Activated naive CD8-positive, alpha-beta T cell treated with anti-CD3 and anti-CD28 coated beads, Interleukin-2, amount 50 U/mL, for 16 hours (primary cell): ENCODE results near the gene TMEM80.

ENCODE experiments used
- DNase-seq: peaks from one replicate; pipeline ENCODE4 v3.0.0-alpha.2; 2020; ENCODE audit warnings: low read depth, low spot score

Gene TMEM80

GRCh38 chr11:742571-743201 is 47.1 kb downstream of the TMEM80 start:
- no peak for DNase-seq

- no peak for DNase-seq
These were observed 49.8 kb downstream of the TMEM80 start for GRCh38 chr11:745428-745827.

DNA sequence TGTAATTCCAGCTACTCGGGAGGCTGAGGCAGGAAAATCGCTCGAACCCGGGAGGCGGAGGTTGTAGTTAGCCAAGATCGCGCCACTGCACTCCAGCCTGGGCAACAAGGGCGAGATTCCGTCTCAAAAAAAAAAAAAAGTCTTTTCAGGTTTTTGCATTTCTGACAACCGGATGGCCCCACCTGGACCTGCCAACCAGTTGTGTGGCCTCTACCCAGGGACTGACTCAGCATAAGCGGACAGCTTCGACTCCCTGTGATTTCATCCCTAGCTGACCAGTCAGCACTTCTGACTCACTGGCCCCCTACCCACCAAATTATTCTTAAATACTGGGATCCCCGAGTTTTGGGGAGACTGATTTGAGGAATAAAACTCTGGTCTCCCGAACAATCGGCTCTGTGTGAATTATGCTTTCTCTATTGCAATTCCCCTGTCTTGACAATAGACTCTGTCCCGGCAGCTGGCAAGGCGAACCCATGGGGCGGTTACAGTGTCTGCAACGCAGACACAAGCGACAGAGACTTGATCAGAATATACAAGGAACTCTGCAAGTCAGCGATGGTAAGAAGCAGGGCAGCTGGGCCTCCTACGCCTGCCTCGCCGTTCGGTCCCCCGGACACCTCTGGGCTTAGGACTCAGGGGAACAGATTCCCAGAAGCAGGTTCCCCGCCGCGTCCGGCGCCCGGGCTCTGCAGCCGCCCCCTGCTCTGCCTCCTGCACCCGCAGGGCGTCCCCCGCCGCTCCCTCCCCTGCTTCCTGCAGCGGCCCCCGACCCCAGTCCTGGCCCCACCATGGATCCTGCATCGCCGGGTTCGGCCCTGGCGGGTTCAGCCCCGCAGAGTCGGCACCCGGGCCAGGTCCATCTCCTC is 50.9 kb downstream of the TMEM80 start:
- no peak for DNase-seq

DNA sequence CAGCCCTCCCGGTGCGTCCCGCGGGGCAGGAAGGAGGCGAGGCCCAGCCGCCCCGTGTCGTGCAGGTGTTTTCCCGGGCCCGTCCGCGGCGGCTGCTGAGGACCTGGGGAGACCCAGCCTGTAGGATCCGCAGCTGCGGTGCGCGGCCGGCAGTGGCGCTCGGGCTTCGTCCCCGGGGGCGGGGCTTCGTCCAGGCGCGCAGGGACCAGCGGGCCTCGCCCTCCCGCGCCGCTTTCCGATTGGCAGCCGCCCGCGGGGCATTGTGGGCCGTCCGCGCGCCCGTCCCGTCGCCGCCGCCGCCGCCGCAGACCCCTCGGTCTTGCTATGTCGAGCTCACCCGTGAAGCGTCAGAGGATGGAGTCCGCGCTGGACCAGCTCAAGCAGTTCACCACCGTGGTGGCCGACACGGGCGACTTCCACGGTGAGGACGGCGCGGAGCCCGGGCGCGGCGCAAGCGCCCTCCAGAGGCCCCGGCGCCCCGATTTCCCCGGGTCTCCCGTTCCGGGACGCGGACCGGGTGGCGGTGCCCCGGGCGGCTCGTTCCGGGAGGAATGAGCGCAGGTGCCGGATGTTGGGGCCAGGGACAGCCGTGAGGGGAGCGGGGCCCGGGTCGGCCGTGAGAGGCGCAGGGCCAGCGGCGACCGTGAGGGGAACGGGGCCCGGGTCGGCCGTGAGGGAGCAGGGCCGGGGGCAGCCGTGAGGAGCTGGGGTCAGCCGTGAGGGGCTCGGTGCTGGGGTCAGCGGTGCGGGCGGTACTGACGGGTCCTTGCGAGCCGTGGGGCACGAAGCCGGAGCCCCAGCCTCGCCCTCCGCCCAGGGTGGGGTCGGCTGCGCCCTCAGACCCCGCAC is 51.8 kb downstream of the TMEM80 start, which contains the start of gene TALDO1:
TALDO1 (plus strand) TSS at position 307 of the 849 bp plus-strand sequence; CDS start at position 325, 18 bp downstream.
- DNase-seq, result peak; percentile 50

GRCh38 chr11:748007-748359 is 52.4 kb downstream of the TMEM80 start:
- no peak for DNase-seq

DNA sequence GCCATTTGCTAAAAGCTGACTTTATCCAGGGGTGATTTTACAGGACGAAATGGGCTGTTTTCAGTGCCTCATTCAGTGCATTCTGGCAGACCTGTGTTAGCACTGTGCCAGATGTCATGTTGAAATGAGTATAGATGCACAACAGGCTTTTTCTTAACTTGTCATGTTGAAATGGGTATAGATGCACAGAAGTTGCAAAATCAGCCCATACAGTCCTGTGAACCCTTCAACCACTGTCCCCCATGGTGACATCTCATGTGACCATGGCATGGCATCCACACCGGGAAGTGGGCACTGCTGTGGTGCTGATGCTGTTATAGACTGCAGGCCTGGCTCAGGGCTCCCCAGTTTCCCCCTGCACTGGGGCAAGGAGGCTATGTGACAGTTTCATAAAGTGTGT is 54.1 kb downstream of the TMEM80 start:
- DNase-seq, result no peak
